ENCODE data around the gene CDYL2.

DNA sequence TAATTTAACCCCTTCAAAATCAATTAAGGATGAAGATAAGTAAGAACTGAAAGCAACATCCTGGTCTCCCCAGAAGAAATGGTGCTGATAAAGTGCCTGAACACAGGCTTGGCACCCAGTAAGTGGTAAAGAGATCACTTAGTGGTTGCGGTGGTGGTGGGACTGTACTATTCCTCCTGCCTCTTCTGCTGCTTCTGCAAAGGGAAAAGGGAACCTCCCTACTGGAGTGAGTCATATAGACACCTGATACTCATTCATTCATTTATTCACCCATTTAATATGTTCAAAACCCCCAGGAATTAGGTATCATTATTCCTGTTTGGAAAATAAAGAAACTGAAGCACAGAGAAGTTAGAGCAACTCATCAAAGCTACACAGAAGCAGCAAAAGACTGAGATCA, 60.6 kb downstream of the CDYL2 start:
- TF ChIP-seq POLR2A (IDR thresholded peaks at IDR 0.05), result no peak
- no peak for TF ChIP-seq CTCF (IDR thresholded peaks at IDR 0.05)
